Activated CD4-positive, alpha-beta T cell treated with anti-CD3 and anti-CD28 coated beads, Interleukin-10, Interleukin-2, amounts not matched to agents 100 ng/mL and 50 ng/mL, durations not matched to agents 16 hours and 8 hours (primary cell): ENCODE measurements around the gene SH3GL2.

Source experiments
- DNase-seq: peaks from one replicate; pipeline ENCODE4 v3.0.0-alpha.2; 2020

SH3GL2 gene

GRCh38 chr9:17611917-17612316 lies 33.1 kb downstream of the SH3GL2 start:
- DNase-seq: no peak

GRCh38 chr9:17613758-17614157 lies 34.9 kb downstream of the SH3GL2 start:
- DNase-seq: no peak

- no peak for DNase-seq
Measured at GRCh38 chr9:17614250-17614649, 35.4 kb downstream of the SH3GL2 start.

- DNase-seq: no peak
Measured at GRCh38 chr9:17614903-17615302, 36.0 kb downstream of the SH3GL2 start.

GRCh38 chr9:17622141-17622540 lies 43.3 kb downstream of the SH3GL2 start:
- DNase-seq: no peak

GRCh38 chr9:17622749-17623148 lies 43.9 kb downstream of the SH3GL2 start:
- no peak for DNase-seq

GRCh38 chr9:17623965-17624364 lies 45.1 kb downstream of the SH3GL2 start:
- DNase-seq: no peak

- DNase-seq: no peak
Measured at GRCh38 chr9:17624571-17624970, 45.7 kb downstream of the SH3GL2 start.

GRCh38 chr9:17625644-17626388 lies 47.0 kb downstream of the SH3GL2 start:
- no peak for DNase-seq

- DNase-seq: no peak
Measured at GRCh38 chr9:17627641-17628040, 48.8 kb downstream of the SH3GL2 start.

GRCh38 chr9:17628624-17629023 lies 49.8 kb downstream of the SH3GL2 start:
- DNase-seq: no peak

- DNase-seq: no peak
Measured at GRCh38 chr9:17630531-17630949, 51.7 kb downstream of the SH3GL2 start.

GRCh38 chr9:17631396-17631795 lies 52.5 kb downstream of the SH3GL2 start:
- DNase-seq: no peak

- no peak for DNase-seq
Measured at GRCh38 chr9:17632994-17633393, 54.1 kb downstream of the SH3GL2 start.

- DNase-seq: no peak
Measured at GRCh38 chr9:17635115-17635890, 56.4 kb downstream of the SH3GL2 start.

GRCh38 chr9:17636349-17636748 lies 57.5 kb downstream of the SH3GL2 start:
- no peak for DNase-seq

GRCh38 chr9:17636821-17637220 lies 58.0 kb downstream of the SH3GL2 start:
- no peak for DNase-seq

- no peak for DNase-seq
Measured at GRCh38 chr9:17637229-17637628, 58.4 kb downstream of the SH3GL2 start.

GRCh38 chr9:17648516-17648915 lies 69.7 kb downstream of the SH3GL2 start:
- no peak for DNase-seq

GRCh38 chr9:17651725-17652124 lies 72.9 kb downstream of the SH3GL2 start:
- no peak for DNase-seq

- DNase-seq: no peak
Measured at GRCh38 chr9:17653947-17654465, 75.1 kb downstream of the SH3GL2 start.

- no peak for DNase-seq
Measured at GRCh38 chr9:17656889-17657288, 78.0 kb downstream of the SH3GL2 start.

- no peak for DNase-seq
Measured at GRCh38 chr9:17658237-17658636, 79.4 kb downstream of the SH3GL2 start.

GRCh38 chr9:17660158-17660557 lies 81.3 kb downstream of the SH3GL2 start:
- no peak for DNase-seq
